Stimulated activated CD4-positive, alpha-beta T cell treated with anti-CD3 and anti-CD28 coated beads, Interleukin-12 subunit alpha, Interleukin-12 subunit beta, amount 100 ng/mL, for 48 hours (primary cell): ENCODE measurements around the gene BMP6.
A peak's percentile ranks its signal among the peaks of the same experiment; 100 is the strongest.

Experiments
- DNase-seq, 3 donors: peaks; one replicate each; pipeline ENCODE4 v3.0.0-alpha.2; 2020; ENCODE audit warnings: low read depth in 2 of 3, low spot score in 1 of 3

The BMP6 gene

GRCh38 chr6:7719364-7719850 is 6.5 kb upstream of the BMP6 start:
- no peak for DNase-seq

GRCh38 chr6:7720346-7720745 is 5.6 kb upstream of the BMP6 start:
- DNase-seq: no peak

- DNase-seq: no peak
These were observed 4.2 kb upstream of the BMP6 start for GRCh38 chr6:7721649-7722048.

GRCh38 chr6:7723041-7723447 is 2.9 kb upstream of the BMP6 start:
- peak; percentile 46 to 84 (median 53) for DNase-seq

- DNase-seq: no peak
These were observed 2.3 kb upstream of the BMP6 start for GRCh38 chr6:7723554-7723953.

GRCh38 chr6:7725412-7725811 is 487 bp upstream of the BMP6 start:
- DNase-seq: no peak

GRCh38 chr6:7726416-7727085 is 652 bp downstream of the BMP6 start:
- no peak for DNase-seq

GRCh38 chr6:7727086-7727945 is 1.4 kb downstream of the BMP6 start:
- DNase-seq: no peak

GRCh38 chr6:7727946-7728854 is 2.3 kb downstream of the BMP6 start:
- DNase-seq: no peak

GRCh38 chr6:7728855-7729590 is 3.1 kb downstream of the BMP6 start:
- DNase-seq: no peak

- no peak for DNase-seq
These were observed 4.3 kb downstream of the BMP6 start for GRCh38 chr6:7730001-7730783.

GRCh38 chr6:7730784-7731227 is 4.9 kb downstream of the BMP6 start:
- DNase-seq: no peak

GRCh38 chr6:7731294-7731693 is 5.4 kb downstream of the BMP6 start:
- no peak for DNase-seq

GRCh38 chr6:7732228-7732627 is 6.3 kb downstream of the BMP6 start:
- DNase-seq: no peak

- DNase-seq: no peak
These were observed 8.9 kb downstream of the BMP6 start for GRCh38 chr6:7734707-7735383.

GRCh38 chr6:7737106-7737505 is 11.2 kb downstream of the BMP6 start:
- no peak for DNase-seq

GRCh38 chr6:7737867-7738266 is 12.0 kb downstream of the BMP6 start:
- no peak for DNase-seq

- DNase-seq: no peak
These were observed 16.4 kb downstream of the BMP6 start for GRCh38 chr6:7742223-7742785.

- DNase-seq: no peak
These were observed 20.0 kb downstream of the BMP6 start for GRCh38 chr6:7745942-7746341.
